ENCODE measurements around the gene SLC25A48.

Gene SLC25A48, protein sequence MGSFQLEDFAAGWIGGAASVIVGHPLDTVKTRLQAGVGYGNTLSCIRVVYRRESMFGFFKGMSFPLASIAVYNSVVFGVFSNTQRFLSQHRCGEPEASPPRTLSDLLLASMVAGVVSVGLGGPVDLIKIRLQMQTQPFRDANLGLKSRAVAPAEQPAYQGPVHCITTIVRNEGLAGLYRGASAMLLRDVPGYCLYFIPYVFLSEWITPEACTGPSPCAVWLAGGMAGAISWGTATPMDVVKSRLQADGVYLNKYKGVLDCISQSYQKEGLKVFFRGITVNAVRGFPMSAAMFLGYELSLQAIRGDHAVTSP

DNA sequence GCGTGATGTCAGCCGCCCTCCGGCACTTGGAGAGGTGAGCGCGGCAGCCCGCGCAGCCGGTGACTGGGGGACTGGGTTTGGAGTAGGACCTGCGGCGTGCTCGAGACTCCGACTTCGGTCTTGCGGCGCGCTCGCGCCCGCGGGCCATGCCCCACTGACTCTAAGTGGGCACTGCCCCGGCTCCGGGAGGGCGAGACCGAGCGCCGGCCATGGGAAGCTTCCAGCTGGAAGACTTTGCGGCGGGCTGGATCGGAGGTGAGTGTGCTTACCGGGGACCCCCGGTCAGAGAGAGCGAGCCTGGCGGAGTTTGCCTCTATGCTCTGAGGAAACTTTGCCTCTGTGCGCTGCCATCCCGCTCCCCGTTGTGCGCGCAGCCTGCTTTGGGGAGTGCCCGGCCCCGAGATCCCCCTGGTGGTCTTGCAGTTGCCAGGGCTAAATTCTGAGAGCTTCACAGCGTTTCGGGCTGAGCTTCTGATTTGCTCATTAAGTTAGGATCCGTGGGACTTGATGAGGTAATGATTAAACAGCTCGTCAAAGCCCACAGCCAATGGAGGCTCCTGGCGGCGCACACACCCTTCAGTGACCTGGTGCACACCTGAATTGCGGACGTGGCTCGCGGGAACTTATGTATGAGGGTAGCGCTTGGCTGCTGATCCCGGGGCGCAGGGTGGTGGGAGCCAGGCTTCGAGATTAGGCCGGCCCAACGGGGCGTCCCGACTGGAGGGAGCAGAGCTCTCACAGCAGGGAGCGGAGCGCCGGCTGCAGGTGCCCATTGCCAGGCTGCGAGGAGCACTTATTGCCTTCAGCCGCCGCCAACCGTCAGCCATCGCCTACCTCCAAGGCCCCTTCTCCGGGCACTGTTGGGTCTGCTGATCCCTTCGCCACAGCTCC is at the start of gene SLC25A48:
TSS of gene SLC25A48 (plus strand) at position 25 of the 891 bp plus-strand sequence. CDS start at position 210, 185 bp downstream.
- no peak for DNase-seq

DNA sequence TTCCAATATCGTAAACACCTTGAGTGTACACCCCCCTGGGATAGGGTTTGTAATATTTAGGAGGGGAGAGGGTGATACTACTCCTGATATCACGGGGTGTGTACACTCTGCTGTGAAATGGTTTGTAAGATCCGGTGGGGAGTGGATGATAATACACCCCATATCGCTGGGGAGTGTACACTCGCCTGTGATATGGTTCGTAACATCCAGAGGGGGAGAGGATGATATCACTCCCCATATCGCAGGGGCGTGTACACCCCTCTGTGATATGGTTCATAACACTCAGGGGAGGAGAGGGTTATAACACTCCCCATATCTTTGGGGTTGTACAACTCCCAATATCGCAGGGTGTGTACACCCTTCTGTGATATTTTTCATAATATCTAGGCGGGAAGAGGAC is 33.8 kb upstream of the SLC25A48 start:
- DNase-seq = no peak

DNA sequence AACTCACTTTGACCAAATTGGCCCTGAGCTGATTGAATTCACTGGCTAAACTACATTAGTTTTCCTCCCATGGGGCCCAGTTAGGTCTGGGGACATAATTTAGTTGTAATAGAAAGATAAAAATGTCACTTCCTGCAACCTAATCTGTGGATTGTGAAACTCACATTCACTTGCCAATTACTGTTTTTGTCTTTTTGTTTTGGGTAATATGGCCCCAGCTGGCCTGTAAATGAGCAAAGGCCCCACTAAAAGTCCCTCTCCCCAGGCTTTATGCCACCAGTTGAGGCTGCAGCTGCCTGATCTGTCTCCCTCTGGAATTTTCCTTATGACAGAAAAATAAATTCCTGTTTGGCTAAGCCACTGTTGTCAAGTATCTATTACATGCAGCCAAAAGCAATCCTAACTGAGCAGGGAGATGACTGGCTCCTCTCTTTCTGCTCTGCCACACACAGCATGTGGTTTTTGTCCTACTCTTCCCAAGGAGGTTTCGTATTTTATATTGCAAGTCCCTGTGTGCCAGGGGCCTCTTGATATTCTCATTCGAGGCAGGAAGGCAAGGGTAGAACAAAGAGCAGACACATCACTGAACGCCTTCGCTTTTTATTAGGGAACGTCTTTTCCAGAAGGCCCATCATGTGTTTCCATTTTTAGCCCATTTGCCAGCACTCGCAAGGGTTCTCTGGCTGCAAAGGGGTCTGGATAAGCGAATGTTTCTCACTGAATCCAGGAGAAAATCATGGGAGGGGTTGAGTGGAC is 24.1 kb upstream of the SLC25A48 start:
- DNase-seq = no peak

DNA sequence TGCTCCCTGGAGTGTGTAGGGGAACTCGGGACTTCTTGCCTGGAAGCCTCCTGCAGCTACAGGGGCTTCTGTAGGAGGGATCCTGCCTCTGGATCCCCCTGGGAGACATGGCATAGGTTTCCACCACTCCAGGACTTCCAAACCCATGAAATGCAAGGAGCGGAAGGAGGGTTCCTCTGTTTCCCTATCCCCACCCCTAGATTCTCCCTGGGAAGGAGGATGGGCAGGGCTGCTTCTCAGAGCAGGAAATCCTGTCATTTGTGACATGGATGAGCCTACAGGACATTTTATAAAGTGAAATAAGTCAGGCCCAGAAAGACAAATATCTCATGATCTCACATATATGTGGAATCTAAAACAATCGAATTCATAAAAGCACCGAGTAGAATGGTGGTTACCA is 23.5 kb upstream of the SLC25A48 start:
- no peak for DNase-seq

DNA sequence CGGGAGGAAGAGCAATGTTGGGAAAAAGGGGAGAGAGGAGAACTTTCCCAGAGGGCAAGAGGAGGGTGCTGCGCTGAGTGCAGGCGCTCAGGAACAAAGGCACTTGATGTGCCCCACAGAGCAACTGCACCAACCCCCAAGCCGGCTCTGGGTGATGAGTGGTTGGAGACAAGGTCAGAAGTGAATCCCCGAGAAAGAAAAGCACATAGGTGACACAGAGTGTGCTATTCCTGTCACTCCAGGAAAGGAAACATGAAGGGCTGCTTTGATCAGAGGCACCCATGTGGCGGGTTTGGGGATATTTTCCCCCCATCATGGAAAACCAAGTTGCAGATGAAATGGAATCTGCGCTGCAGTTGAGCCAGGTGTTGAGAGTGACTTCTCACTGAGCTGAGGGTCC is 20.7 kb upstream of the SLC25A48 start:
- no peak for DNase-seq

DNA sequence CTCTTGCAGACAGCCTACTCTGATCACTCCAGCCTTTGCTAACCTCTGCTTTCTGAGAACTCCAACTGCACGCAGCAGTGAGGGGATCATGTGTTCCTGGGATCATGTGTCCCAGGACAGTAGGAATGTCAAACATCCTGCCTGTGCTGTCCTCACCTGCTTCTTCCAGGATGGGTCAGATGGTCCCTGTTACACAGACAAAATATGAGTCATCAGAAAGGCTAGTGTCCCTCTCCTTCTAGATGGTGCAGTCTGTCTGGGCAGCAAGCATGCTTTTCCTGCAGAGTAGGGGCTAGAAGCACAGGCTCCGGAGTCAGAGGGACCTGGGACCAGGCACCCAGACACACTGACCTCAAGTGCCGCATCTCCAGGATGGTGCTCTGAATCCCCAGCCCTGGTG is 20.1 kb upstream of the SLC25A48 start:
- no peak for DNase-seq

DNA sequence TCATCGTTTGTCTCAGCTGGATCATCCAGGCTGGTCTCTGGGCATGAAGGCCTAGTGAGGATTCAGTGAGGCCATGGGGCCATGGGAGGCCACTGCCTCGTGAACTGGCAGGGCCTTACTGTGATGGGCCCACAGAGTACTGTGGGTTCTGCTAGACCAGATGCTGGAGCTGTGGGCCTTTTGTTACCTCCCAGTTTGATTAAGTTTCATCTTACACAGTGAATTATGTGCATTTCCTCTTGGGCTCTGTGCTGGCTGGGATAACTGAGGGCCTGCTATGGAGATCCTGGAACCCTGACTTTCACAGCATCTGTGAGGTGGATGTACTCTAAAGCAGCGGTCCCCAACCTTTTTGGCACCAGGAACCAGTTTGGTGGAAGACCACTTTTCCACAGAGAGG is 19.7 kb upstream of the SLC25A48 start:
- no peak for DNase-seq

DNA sequence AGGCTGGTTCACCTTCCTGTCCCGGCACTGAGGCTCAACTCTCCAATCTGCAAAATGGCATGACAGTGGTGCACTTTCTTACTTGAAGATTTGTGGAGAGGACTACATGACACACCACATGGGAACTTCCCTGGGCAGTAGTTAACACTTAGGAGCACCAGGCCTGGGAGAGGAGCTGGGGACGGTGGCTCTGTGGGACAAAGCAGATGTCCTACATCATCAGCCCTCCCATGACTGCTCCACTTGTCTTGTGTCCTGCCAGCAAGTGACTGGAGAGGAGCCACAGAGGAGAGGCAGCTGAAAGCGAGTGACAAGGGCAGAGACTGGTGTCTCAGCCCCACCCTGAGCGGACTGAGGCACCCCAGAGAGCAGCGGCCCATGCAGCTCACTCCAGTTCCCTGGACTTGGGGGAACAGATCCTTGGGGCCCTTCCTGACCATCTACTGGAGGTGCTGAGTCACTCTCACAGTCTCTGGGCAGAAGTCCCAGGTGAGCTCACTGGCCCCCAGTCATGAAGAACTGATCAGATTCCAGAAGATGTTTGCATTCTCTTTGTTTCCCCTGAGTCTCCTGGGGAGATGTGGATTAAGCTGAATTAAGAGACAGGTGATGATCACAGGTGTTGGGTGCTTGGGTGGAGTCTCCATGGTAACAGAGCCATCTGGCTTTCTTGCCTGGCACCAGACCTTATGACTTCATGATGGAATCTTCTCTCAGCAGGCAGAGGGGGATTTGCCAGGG is 13.2 kb upstream of the SLC25A48 start:
- DNase-seq = no peak

DNA sequence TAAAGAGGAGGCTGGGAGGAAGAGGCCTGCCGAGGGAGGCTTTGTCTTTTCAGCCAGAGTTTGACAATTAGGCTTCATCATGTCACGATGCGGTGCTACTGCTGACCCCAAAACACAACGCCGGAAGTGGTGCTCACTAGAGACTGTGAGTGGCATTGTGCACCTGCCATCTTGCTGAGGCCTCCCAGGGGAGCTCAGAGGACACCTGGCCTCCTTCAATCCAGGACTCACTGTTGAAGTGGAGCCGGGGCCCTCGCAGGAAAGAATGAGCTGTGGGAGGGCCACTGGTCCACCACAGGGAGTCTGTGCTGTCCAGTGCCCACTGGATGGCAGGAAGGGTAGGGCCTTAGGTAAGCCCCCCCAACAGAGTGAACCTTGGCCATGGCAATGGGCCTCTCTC is 12.7 kb upstream of the SLC25A48 start:
- no peak for DNase-seq

DNA sequence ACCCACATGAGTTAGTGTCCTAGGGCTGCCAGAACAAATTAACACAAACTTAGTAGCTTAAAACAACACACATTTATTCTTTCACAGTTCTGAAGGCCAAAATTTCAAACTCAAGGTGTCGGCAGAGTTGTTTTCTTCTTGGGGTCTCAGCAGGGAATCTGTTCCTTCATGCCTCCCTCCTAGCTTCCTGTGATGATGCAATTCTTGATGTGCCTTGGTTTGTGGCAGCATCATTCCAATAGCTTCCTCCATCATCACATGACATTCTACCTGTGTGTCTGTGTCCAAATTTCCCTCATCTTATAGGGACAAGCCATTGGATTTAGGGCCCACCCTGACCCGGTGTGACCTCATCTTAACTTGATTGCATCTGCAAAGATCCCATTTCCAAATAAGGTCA is 12.2 kb upstream of the SLC25A48 start:
- no peak for DNase-seq

DNA sequence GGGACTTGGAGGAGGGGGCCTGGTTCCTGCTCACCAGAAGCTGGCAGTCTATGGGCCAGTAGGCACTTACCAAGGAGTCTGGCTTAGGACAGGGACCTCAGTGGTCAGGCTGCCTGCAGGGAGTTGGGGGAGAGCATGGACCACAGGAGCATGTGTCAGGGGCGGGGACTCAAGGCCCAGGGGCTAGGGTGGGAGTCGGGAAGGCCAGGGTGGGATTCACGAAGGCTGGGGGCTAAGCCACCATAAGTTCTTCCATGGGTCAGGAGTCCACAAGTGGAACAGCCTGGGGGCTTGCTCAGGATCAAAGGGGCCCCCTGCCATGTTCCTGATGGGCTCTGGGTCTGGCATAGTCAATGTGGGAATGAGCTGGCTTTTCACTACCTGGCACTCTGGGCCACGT is 11.5 kb upstream of the SLC25A48 start:
- no peak for DNase-seq

DNA sequence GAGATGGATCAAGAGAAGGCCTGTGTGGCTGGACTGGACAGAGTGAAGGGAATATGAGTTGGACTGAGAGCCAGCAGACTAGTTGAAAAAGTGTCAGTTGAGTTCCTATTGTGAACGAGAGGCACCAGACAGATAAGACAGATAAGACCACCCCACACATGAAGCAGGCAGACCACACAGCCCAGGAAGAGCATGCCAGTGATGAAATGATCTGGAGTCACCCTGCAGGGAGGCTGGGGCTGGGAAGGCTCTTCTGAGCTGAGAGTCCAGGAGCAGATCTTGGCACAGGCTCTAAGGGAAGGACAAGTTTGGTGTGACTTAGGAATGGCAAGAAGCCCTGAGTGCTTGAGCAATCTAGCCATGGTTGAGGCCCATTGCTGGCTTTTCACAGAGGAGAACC is 10.6 kb upstream of the SLC25A48 start:
- DNase-seq = no peak

DNA sequence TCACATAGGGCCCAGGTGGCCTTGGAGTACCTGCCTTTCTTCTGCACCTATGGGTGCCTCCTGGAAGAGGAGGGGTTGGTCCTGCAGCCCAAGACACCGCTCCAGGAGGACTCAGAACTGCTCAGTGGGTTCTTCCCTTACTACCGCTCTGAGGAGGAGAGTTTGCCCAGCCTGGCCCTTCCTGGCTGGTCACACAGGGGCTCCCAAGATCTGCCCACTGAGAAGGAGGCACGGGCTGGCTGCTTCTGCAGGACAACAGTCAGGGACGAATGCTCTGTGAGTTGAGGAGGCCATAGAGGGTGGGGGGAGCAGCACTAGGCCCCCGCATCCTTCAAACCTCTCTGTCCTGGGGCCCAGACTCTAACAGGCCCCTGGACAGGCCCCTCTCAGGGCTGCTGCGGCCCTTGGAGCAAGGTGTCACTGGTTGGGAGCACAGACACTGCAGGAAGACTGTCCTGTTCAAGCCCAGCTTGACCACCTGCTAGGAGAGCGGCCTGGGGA is 9.9 kb upstream of the SLC25A48 start:
- no peak for DNase-seq

DNA sequence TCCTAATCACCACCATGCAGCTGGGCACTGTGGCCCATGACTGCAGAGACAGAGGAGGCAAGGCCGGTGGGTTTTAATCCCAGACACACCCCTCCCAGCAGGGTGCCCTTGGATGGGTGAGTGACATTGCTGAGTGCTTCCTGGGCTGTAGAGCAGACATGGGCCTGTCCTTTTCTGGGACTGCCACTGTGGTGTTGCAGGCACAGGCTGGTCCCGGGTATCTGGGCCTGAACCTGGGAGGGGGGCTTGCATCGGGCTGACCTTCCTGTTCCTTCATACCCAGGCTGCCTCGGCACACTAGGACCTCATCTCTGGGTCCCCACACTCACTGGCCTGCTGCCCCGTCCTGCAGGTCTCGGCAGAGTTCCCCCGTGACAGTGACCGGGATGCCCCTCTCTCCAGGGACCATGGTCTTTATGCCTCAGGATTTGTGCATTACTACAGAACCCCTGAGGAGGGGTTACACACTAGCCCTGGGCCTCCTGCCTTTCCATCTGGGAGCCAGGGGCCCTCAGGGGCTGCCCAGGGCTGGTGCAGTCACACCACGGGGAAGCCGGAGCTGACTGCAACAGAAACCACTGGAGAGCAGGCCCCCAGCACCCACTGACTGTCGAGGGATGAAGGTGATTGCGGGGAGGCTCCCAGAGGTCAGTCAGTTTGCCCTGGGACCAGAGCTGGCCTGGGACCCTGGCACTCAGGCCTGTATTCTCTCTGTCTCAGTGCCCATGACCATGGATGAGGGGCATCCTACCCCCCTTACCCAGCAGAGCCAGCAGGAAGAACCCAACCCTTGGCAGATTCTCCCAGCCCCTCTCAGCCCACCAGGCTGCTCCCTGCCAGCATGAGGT is 8.9 kb upstream of the SLC25A48 start:
- DNase-seq = no peak

DNA sequence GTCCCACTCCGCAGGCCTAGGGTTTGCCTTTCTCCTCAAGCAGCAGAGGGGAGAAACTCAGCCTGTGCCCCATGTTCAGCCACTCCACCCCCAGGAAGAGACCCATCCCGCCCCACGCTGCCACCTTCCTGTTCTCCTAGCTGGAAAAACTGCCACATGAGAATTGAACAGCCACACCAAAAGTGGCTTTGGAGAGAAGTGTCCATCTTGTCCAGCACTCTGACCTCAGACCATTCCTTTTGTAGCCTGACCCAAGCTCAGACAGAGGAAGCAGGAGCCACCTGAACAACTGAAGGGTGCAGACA is 8.3 kb upstream of the SLC25A48 start:
- no peak for DNase-seq

DNA sequence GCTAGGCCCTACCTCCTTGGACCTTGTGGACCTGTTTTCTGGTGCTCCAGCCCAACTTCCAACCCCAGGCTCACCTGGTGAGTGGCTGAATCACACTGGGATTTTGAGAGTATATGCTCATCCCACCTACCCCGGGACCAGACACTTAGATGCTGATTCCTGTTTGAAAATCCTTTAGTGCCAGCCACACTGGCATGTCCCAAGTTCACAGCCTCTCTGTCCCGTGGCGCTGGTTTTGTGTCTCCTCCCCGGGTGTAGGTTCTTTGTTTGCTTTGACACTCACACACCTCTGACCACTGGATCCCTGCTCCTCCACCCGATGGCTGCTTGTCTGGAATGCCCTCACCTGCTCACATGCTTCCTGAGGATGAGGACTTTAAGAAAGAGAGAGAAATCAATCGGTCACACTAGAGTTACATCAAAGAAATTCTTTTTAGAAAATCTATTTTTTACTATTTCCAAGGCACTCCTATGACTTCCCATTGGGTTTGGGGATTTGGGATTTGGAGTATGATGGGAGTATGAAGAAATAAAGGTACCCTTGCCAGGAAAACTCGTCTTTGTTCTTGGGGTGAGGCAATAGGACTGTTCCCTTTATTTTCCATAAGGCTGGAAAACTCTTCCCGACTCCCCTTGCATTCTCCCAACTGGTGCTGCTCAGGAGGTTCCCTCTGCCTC is 7.3 kb upstream of the SLC25A48 start:
- DNase-seq = no peak

DNA sequence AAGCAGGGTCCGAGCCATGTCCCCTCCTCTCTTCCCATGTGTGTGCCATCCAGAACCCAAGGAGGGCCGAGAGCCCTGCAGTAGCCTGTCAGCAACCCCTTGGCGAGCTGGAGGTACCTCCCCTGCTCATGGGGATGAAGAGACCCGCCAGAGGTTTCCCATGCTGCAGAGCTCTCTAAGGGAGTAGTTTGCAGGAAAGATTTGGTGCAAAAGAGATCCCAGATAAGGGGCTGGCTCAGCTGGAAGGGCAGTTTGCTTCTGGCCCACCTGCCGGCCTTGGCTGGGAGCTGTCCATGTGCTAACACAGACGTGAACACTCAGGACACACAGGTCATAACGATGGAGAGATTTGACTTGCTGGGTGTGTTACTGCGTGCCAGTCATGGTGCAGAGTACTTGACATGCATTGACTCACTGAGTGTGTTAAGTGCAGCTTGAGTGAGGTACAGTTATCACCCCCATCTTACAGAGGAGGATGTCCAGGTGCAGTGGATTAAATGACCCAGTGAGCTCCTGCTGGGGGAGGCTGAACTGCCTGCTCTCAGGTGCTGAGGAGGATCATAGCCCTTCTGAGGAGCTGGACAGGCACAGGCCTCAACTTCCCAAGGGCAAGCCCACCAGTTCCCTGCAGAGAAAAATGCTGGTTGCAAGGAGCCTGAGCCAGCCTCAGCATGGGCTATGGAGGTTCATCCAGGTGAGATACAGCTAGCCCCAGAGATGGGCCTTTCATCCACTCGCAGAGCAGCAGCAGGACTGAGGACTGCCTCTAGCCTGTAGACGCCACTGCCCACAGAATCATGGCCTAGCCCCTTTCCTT is 6.3 kb upstream of the SLC25A48 start:
- no peak for DNase-seq

DNA sequence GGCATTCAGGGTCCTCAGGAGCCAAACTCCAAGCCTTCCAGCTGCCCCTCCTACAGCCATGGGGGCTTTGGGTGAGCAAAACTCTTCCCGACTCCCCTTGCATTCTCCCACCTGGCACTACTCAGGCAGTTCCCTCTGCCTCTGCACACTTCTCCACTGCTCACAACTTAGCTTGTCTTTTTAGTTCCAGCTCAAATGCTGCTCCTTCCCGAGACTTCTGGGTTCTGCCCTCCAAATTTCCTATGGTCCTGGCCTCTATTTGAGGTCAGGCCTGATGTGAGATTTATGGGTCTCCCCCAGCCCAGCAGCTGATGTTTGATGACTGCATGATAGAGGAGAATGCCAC is 5.7 kb upstream of the SLC25A48 start:
- DNase-seq = no peak

DNA sequence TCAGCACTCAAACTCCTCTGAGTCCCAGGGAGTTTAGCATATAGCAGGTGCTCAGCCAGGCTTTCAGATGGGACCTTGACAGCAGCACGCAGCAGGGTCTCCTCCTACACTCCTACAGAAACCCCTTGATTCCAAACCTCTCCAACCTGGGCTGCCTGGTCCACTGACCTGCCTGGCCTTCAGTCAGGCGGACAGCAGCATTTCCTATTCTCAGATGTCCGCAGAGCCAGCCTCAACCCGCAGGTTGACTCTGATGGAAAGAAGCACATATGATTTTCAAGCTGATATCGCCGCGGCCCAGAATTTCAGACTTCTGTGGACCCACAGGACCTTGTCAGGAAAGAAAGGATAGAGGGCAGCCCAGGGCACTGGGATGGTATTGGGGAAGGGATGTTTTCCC is 5.3 kb upstream of the SLC25A48 start:
- no peak for DNase-seq

DNA sequence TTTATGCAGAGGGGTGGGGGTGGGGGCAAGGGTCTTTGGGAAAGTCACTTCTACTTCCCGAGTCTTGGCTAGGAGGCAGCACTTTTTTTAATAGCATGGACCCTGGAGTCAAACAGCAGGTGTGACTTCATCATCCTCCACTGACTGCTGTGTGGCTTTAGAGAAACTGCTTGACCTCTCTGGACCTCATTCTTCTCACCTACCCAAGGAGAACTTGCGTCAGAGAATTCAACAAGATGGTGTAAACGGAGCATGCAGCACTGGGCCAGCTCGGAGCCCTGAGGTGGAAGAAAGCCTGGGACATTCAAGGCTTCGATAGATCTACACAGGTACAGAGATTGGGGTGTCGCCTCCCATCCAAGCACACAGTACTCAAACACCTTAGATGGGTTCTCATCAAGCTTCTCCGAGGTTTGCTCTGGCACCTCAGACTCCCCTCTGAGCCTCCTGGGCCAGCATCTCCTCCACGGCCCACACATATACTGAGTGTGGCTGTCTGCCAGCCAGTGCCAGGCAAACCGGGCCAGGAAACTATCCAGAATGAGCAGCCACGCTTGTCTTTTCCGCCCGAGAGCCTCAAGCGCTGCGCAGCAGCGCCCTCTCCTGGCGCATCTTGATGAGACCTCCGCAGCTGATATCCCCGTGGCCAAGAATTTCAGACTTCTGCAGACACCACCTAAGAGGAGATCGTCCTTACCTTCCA is 4.6 kb upstream of the SLC25A48 start:
- peak; percentile 62 to 67 for DNase-seq

All from hippocampal formation (tissue), 2 donors.